HEK293 (cell line): ENCODE results near the gene ZSCAN18.

Experiments used
- ATF2 ChIP-seq: fragments of 450-650 bp; formaldehyde crosslinking; IDR thresholded peaks from 2 replicates; pipeline ENCODE4 v1.5.1; 2016; ENCODE audit warnings: missing biosample characterization, missing genetic modification characterization, low read depth
- CTCF ChIP-seq: fragments of 450-650 bp; formaldehyde crosslinking; IDR thresholded peaks from 2 replicates; pipeline ENCODE4 v1.5.1; 2016; ENCODE audit warnings: missing biosample characterization, missing genetic modification characterization
- MYNN ChIP-seq: fragments of 450-650 bp; formaldehyde crosslinking; IDR thresholded peaks from 2 replicates; pipeline ENCODE4 v1.5.1; 2016; ENCODE audit warnings: missing biosample characterization, missing genetic modification characterization, borderline replicate concordance
- YY1 ChIP-seq: fragments of 450-650 bp; formaldehyde crosslinking; IDR thresholded peaks from 2 replicates; pipeline ENCODE4 v1.5.1; 2018; ENCODE audit warnings: missing biosample characterization, missing genetic modification characterization
- ZBTB1 ChIP-seq: fragments of 450-650 bp; formaldehyde crosslinking; IDR thresholded peaks from 2 replicates; pipeline ENCODE4 v1.5.1; 2016; ENCODE audit warnings: missing biosample characterization, missing genetic modification characterization
- ZNF10 ChIP-seq: fragments of 450-650 bp; formaldehyde crosslinking; IDR thresholded peaks from 2 replicates; pipeline ENCODE4 v1.5.1; 2017; ENCODE audit warnings: missing biosample characterization, missing genetic modification characterization
- ZNF121 ChIP-seq: fragments of 450-650 bp; formaldehyde crosslinking; IDR thresholded peaks from 2 replicates; pipeline ENCODE4 v1.5.1; 2016; ENCODE audit warnings: missing biosample characterization, missing genetic modification characterization
- ZNF18 ChIP-seq: fragments of 450-650 bp; formaldehyde crosslinking; IDR thresholded peaks from 2 replicates; pipeline ENCODE4 v1.5.1; 2016; ENCODE audit warnings: missing biosample characterization, missing genetic modification characterization
- ZNF350 ChIP-seq: fragments of 450-650 bp; formaldehyde crosslinking; IDR thresholded peaks from 2 replicates; pipeline ENCODE4 v1.5.0; 2017; ENCODE audit warnings: missing biosample characterization, mild to moderate bottlenecking, missing genetic modification characterization
- ZNF513 ChIP-seq: fragments of 450-650 bp; IDR thresholded peaks from 2 replicates; pipeline ENCODE4 v1.5.1; 2018; ENCODE audit warnings: missing biosample characterization, missing genetic modification characterization
- ZNF704 ChIP-seq: fragments of 450-650 bp; formaldehyde crosslinking; IDR thresholded peaks from 2 replicates; pipeline ENCODE4 v1.5.1; 2016; ENCODE audit warnings: missing biosample characterization, missing genetic modification characterization
- ZNF76 ChIP-seq: fragments of 450-650 bp; formaldehyde crosslinking; IDR thresholded peaks from 2 replicates; pipeline ENCODE4; 2016; ENCODE audit warnings: low read depth, missing biosample characterization, missing genetic modification characterization, borderline replicate concordance

- TF ChIP-seq CTCF (tag by site-specific recombination): no peak
- TF ChIP-seq ZNF350: no peak
- no peak for TF ChIP-seq ZBTB1 (tag by site-specific recombination)
- TF ChIP-seq MYNN (tag by site-specific recombination): no peak
- no peak for TF ChIP-seq ZNF704 (tag by site-specific recombination)
- TF ChIP-seq ZNF121: no peak
- TF ChIP-seq ATF2: no peak
- TF ChIP-seq ZNF76 (tag by site-specific recombination): no peak
- no peak for TF ChIP-seq YY1 (tag by site-specific recombination)
- no peak for TF ChIP-seq ZNF513
- TF ChIP-seq ZNF10 (tag by site-specific recombination): no peak
- no peak for TF ChIP-seq ZNF18 (tag by site-specific recombination)
Observed at GRCh38 chr19:58096884-58097283, 1.1 kb downstream of the ZSCAN18 start.
